HFFc6 (cell line): ENCODE results near the gene IBSP. TPM values are rescaled to one million over a fixed set of nuclear protein-coding genes. Genes with fewer than 3 reads are reported as not detected.

Source experiments
- DNase-seq: peaks from one replicate; pipeline ENCODE4 v3.0.0-alpha.2; 2018
- H3K27ac Mint-ChIP-seq: 2 replicates; pipeline ENCODE4 v1.8.0; 2020; ENCODE audit warnings: mild to moderate bottlenecking, mixed read lengths
- H3K27me3 Mint-ChIP-seq: 2 replicates; pipeline ENCODE4 v1.8.0; 2021; ENCODE audit warnings: mild to moderate bottlenecking, moderate library complexity, mixed read lengths; ENCODE audit not compliant: insufficient read depth
- H3K36me3 Mint-ChIP-seq: 2 replicates; pipeline ENCODE4 v1.8.0; 2021; ENCODE audit warnings: low read depth, mixed read lengths
- H3K4me1 Mint-ChIP-seq: 2 replicates; pipeline ENCODE4 v1.8.0; 2020; ENCODE audit warnings: low read depth, mixed read lengths
- H3K4me3 Mint-ChIP-seq: 2 replicates; pipeline ENCODE4 v1.8.0; 2020; ENCODE audit warnings: mild to moderate bottlenecking, moderate library complexity, mixed read lengths
- H3K9me3 Mint-ChIP-seq: 2 replicates; pipeline ENCODE4 v1.8.0; 2020; ENCODE audit warnings: mild to moderate bottlenecking, mixed read lengths
- total RNA-seq, 6 experiments: library from RNA; stranded (reverse); fragmentation: NEBNext Ultra II Directional; extraction: Animal tissue kit (Norgen Biotek cat#: 25700); gene quantifications; 2 replicates in 1 of 6; 3 replicates in 5 of 6; pipeline ENCODE4 v1.2.3, GENCODE V29; 2021
- TF ChIP-seq, protein P1 (sequence below): fragments of 200-600 bp; sonication (generic); IDR thresholded peaks from 2 replicates; pipeline ENCODE4 v1.5.0; 2021; ENCODE audit warnings: antibody characterized with exemption, mild to moderate bottlenecking

Gene IBSP
- total RNA-seq, 6 experiments from 2014 or later, result not detected

DNA sequence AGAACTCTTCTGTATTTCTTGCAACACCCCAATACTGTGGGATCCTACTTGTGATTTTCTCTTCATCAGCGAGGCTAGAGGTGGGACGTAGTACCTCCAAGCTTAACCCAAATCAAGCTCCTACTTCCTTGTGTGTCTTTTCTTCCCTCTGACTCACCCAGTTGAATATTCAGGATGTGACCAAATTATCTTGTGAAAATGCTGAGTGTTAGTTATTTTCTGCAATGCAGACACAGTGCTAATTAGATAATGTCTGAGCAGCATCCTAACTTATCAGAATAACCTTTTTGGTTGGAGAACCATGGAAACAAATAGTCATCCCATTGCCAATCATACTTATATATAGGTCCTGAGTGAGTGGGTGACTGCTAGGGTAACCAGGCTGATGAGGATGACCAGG lies 35.8 kb downstream of the IBSP start:
- Mint-ChIP-seq H3K4me3 (no peak overlapping the region), H3K9me3 (no peaks in the 10 kb centered on the region), H3K4me1 (peaks cover 15% of the 10 kb centered on the region), H3K27me3 (no peaks in the 10 kb centered on the region; the same call in 1 of the 2 replicates), H3K36me3 (no peaks in the 10 kb centered on the region), H3K27ac (no peak overlapping the region)
- TF ChIP-seq, protein P1, sequence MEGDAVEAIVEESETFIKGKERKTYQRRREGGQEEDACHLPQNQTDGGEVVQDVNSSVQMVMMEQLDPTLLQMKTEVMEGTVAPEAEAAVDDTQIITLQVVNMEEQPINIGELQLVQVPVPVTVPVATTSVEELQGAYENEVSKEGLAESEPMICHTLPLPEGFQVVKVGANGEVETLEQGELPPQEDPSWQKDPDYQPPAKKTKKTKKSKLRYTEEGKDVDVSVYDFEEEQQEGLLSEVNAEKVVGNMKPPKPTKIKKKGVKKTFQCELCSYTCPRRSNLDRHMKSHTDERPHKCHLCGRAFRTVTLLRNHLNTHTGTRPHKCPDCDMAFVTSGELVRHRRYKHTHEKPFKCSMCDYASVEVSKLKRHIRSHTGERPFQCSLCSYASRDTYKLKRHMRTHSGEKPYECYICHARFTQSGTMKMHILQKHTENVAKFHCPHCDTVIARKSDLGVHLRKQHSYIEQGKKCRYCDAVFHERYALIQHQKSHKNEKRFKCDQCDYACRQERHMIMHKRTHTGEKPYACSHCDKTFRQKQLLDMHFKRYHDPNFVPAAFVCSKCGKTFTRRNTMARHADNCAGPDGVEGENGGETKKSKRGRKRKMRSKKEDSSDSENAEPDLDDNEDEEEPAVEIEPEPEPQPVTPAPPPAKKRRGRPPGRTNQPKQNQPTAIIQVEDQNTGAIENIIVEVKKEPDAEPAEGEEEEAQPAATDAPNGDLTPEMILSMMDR, result no peak
- no peak for DNase-seq

DNA sequence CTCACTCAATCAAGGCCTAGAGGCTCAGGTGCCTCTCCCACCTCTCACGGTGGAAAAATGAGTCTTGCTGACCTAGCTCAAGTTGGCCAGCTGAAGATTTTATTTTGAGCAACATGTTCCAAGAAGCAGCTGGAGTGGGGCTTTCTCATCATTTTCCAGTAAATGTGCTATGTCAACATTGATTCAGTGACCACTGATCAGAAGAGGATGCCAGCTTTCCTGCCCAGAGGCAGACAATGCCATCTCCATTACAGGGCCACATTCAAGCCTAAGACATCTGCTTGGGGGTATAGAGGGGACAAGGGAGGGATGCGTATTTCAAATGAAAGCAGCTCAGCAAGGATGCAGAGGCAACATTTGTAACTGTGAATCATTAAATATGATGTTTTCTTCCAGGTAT lies 36.4 kb downstream of the IBSP start:
- Mint-ChIP-seq H3K4me3 (no peak overlapping the region), H3K27ac (no peak overlapping the region), H3K27me3 (no peaks in the 10 kb centered on the region; the same call in 1 of the 2 replicates), H3K36me3 (no peaks in the 10 kb centered on the region), H3K4me1 (peaks cover 15% of the 10 kb centered on the region), H3K9me3 (no peaks in the 10 kb centered on the region)
- DNase-seq, result no peak
- TF ChIP-seq, protein P1, result no peak

DNA sequence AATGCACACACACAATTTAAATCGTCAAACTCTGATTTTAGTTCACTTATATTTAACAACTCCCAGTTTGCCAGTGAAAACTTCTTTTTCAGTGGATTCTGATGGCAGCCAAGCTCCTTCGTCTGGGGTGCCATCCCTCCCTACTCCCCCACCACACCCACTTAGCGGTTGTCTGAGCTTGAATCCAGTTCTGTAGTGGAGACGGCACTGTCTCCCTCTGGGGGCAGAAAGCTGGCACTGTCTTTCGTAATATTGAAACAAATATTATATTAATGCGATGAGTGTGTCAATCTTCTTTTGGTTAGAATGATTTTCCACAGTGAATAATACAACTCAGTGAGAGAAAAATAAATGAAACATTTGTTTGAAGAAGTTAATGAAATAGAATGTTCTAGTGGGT lies 38.9 kb downstream of the IBSP start:
- no peak for DNase-seq
- H3K9me3 Mint-ChIP-seq, result no peaks in the 10 kb centered on the region
- TF ChIP-seq, protein P1, result peak; percentile 74

DNA sequence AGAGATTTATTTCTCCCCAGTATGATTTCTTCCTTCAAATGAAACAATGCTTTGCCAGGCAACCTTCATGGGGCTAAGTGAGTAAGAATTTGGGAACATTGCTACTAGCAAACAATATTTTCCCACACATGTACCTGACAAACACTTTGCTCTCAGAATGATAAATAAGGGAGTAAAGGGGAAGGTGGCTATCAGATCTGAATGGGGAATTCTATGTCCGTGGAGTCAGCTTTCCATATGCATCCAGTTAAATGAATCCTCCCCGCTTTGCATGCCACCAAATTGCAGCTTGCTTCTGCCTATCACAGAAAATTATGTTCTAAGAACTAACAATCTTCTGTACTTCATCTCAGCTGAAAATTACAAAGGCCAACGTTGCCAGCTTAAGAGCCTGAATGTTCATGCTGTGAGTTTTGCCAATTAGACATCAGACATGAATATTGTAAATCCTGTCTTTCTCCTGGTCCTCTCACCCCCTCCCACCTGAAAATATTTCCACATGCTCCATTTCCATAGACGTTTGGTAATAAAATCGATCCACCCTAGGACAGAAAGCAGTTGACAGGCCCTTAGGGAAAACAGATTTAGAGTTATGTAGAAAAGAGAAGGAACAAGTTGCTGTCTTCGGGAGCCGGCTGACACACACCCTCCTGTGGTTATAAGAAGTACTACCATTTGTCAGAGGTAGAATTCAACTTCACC lies 39.7 kb downstream of the IBSP start:
- Mint-ChIP-seq H3K4me3 (no peak overlapping the region), H3K36me3 (no peaks in the 10 kb centered on the region), H3K27ac (no peak overlapping the region), H3K4me1 (peaks cover 23% of the 10 kb centered on the region), H3K27me3 (no peaks in the 10 kb centered on the region; the same call in 1 of the 2 replicates), H3K9me3 (no peaks in the 10 kb centered on the region)
- DNase-seq, result peak; percentile 41
- TF ChIP-seq, protein P1, result peak; percentile 93

More for the DNA sequence above, 38.9 kb downstream of the IBSP start:
- no peak overlapping the region for H3K27ac Mint-ChIP-seq
- peaks cover 15% of the 10 kb centered on the region for H3K4me1 Mint-ChIP-seq
- H3K36me3 Mint-ChIP-seq, result no peaks in the 10 kb centered on the region
- no peaks in the 10 kb centered on the region; the same call in 1 of the 2 replicates for H3K27me3 Mint-ChIP-seq
- no peak overlapping the region for H3K4me3 Mint-ChIP-seq

DNA sequence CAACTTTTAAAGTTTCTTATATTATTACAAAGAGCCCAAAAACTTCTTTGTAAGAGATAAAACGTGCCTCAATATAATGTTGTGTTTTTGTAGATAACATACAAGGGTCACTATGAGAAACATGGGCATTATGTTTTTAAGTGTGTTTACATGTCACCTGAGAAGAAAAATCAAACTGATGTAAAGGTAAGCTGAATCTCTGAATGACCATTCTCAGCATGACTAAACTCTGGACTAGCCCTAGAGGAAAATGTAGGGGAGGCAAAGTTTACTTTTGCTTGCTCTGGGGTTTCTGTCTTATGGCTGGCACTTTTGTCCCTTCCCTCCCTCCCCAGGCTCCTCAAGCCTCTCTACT lies 40.2 kb downstream of the IBSP start:
- peaks cover 28% of the 10 kb centered on the region for H3K4me1 Mint-ChIP-seq

More for the DNA sequence above, 40.2 kb downstream of the IBSP start:
- no peaks in the 10 kb centered on the region; the same call in 1 of the 2 replicates for H3K27me3 Mint-ChIP-seq
- H3K9me3 Mint-ChIP-seq, result no peaks in the 10 kb centered on the region
- DNase-seq, result no peak
- H3K36me3 Mint-ChIP-seq, result no peaks in the 10 kb centered on the region
- H3K27ac Mint-ChIP-seq, result no peak overlapping the region
- no peak overlapping the region for H3K4me3 Mint-ChIP-seq
- TF ChIP-seq, protein P1, result peak; percentile 6
